ENCODE measurements around the gene TRIM46. TPM values are rescaled to one million over a fixed set of nuclear protein-coding genes. Genes with fewer than 3 reads are reported as not detected.

TRIM46 gene
- total RNA-seq, 1 experiment from 2014 or later, result 3.8 TPM

- no TSS peak for BruUV-seq (replicated peaks)
- intact Hi-C loops (cut with micrococcal nuclease; ENCODE audit: unreplicated experiment), result no loop called here
- no peak for TF ChIP-seq CTCF (IDR thresholded peaks at IDR 0.05)
- TF ChIP-seq REST (IDR thresholded peaks at IDR 0.05; ENCODE audit: insufficient read depth in 1 of 2, low read depth in 2 of 2, low read length in 1 of 2), result no peak
- no peak for TF ChIP-seq POLR2AphosphoS5 (IDR thresholded peaks at IDR 0.05; ENCODE audit: low read depth, low read length)
- no peak for TF ChIP-seq SIN3A (IDR thresholded peaks at IDR 0.05; ENCODE audit: borderline replicate concordance, insufficient read depth, low read depth, low read length)
- TF ChIP-seq TCF7L2 (IDR thresholded peaks at IDR 0.05; ENCODE audit: low read depth, low read length), result no peak
- ATAC-seq (no peak), DNase-seq (ENCODE audit: low read depth, low spot score) (no peak)
- no peaks in the 10 kb centered on the region for H3K27me3 ChIP-seq (ENCODE audit: control insufficient read depth, insufficient read depth, low read length)
- no peaks in the 10 kb centered on the region for H3K9me3 ChIP-seq (ENCODE audit: control insufficient read depth, insufficient read depth, low read depth, low read length)
- H3K4me1 ChIP-seq (ENCODE audit: control insufficient read depth, insufficient read depth, low read length), result peaks cover 2% of the 10 kb centered on the region
- no peaks in the 10 kb centered on the region for H3K36me3 ChIP-seq (ENCODE audit: control insufficient read depth, insufficient read depth, low read length)
- in situ Hi-C loops (cut with HindIII; ENCODE audit: low pct_unique_long_range_greater_than_20kb, low sequenced_read_pairs), result no loop called here
- ChIA-PET CTCF (no interaction called here), POLR2A (no interaction called here)
- no peak overlapping the region for H3K27ac ChIP-seq (ENCODE audit: low read length)
- no peak overlapping the region for H3K4me3 ChIP-seq (ENCODE audit: low read depth in 2 of 2, low read length in 2 of 2)
Measured at GRCh38 chr1:155183775-155184221, 10.1 kb downstream of the TRIM46 start.

- intact Hi-C loops (cut with micrococcal nuclease; ENCODE audit: unreplicated experiment) (no loop called here), in situ Hi-C loops (cut with HindIII; ENCODE audit: low pct_unique_long_range_greater_than_20kb, low sequenced_read_pairs) (no loop called here)
- Histone ChIP-seq H3K4me3 (ENCODE audit: low read depth in 2 of 2, low read length in 2 of 2) (no peak overlapping the region), H3K36me3 (ENCODE audit: control insufficient read depth, insufficient read depth, low read length) (no peaks in the 10 kb centered on the region), H3K9me3 (ENCODE audit: control insufficient read depth, insufficient read depth, low read depth, low read length) (no peaks in the 10 kb centered on the region), H3K4me1 (ENCODE audit: control insufficient read depth, insufficient read depth, low read length) (peaks cover 2% of the 10 kb centered on the region), H3K27ac (ENCODE audit: low read length) (no peak overlapping the region), H3K27me3 (ENCODE audit: control insufficient read depth, insufficient read depth, low read length) (no peaks in the 10 kb centered on the region)
- ATAC-seq, result no peak
- POLR2A ChIA-PET, result interaction anchor here (0.6 kb wide), 1 partner anchor 99 kb away, joined by 3 read pairs; no protein-coding TSS in a partner anchor
- CTCF ChIA-PET, result no interaction called here
- BruUV-seq (replicated peaks), result no TSS peak
- TF ChIP-seq POLR2AphosphoS5 (IDR thresholded peaks at IDR 0.05; ENCODE audit: low read depth, low read length) (no peak), SIN3A (IDR thresholded peaks at IDR 0.05; ENCODE audit: borderline replicate concordance, insufficient read depth, low read depth, low read length) (no peak), TCF7L2 (IDR thresholded peaks at IDR 0.05; ENCODE audit: low read depth, low read length) (no peak), CTCF (IDR thresholded peaks at IDR 0.05) (no peak), REST (IDR thresholded peaks at IDR 0.05; ENCODE audit: insufficient read depth in 1 of 2, low read depth in 2 of 2, low read length in 1 of 2) (no peak)
- DNase-seq (ENCODE audit: low read depth, low spot score), result no peak
Measured at GRCh38 chr1:155184351-155184811, 10.7 kb downstream of the TRIM46 start.

Data from Panc1 (cell line).